GM12872 (cell line): ENCODE measurements around the gene TFF2.

ENCODE experiments used
- CTCF ChIP-seq: IDR thresholded peaks from 3 replicates; pipeline ENCODE4 v1.5.1; 2011; ENCODE audit warnings: low read depth, mild to moderate bottlenecking, low read length, moderate library complexity; ENCODE audit not compliant: insufficient read depth

TFF2 gene

GRCh38 chr21:42332557-42333317 is 18.1 kb downstream of the TFF2 start:
- TF ChIP-seq CTCF = no peak

- TF ChIP-seq CTCF = no peak
Measured at GRCh38 chr21:42331660-42332059, 19.1 kb downstream of the TFF2 start.

- TF ChIP-seq CTCF = no peak
Measured at GRCh38 chr21:42330380-42331371, 20.1 kb downstream of the TFF2 start.

GRCh38 chr21:42324896-42325295 is 25.9 kb downstream of the TFF2 start:
- TF ChIP-seq CTCF = no peak

GRCh38 chr21:42321845-42322244 is 28.9 kb downstream of the TFF2 start:
- no peak for TF ChIP-seq CTCF

GRCh38 chr21:42321231-42321630 is 29.6 kb downstream of the TFF2 start:
- no peak for TF ChIP-seq CTCF

GRCh38 chr21:42320791-42321190 is 30.0 kb downstream of the TFF2 start:
- no peak for TF ChIP-seq CTCF
